EL (cell line): ENCODE measurements around the gene M1AP.

ENCODE experiments used
- DNase-seq: peaks from one replicate; pipeline ENCODE4 v3.0.0-alpha.2; 2016

The M1AP gene, protein sequence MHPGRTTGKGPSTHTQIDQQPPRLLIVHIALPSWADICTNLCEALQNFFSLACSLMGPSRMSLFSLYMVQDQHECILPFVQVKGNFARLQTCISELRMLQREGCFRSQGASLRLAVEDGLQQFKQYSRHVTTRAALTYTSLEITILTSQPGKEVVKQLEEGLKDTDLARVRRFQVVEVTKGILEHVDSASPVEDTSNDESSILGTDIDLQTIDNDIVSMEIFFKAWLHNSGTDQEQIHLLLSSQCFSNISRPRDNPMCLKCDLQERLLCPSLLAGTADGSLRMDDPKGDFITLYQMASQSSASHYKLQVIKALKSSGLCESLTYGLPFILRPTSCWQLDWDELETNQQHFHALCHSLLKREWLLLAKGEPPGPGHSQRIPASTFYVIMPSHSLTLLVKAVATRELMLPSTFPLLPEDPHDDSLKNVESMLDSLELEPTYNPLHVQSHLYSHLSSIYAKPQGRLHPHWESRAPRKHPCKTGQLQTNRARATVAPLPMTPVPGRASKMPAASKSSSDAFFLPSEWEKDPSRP

DNA sequence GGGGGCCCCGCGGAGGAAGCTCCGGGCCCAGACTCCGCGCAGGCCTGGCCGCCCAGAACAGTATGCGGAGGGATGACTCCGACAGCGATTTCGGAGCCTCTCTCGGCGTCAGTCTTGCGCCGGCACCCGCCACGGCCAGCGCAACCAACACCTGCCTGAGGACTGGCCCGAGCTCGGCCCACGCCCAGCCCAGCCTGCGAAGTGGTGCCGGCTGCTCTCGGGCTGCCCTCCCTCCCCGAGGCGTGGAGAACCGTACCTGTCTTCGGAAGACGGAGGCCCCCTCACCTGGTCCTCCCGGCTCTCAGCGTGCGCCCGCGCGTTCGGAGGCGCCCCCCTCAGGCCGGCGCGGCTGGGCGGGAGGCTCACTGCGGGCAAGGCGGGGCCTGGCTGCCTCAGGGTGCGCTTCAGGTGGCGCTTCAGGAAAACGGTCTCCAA is at the start of gene M1AP:
M1AP (minus strand) TSS at position 322 of the 435 bp plus-strand sequence. CDS start 8,055 bp downstream, outside the sequence.
- no peak for DNase-seq

DNA sequence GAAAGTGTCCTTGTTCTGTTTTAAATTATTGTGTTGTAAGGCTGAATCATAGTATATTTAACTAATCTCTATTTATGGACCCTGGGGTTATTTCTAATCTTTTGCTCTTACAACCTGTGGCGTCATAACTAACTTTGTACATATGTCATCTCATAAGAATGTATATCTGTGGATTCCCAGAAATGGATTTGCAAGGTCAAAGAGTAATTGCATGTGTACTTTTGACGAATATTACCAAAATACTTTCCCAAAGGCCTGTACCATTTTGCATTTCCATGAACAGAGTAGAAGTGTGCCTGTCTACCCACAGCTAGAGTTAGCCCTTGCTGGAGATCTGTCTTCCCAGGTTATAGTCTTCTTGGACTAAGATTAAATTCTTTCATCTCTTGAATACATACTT is 48.7 kb upstream of the M1AP start:
- peak; percentile 72 for DNase-seq

DNA sequence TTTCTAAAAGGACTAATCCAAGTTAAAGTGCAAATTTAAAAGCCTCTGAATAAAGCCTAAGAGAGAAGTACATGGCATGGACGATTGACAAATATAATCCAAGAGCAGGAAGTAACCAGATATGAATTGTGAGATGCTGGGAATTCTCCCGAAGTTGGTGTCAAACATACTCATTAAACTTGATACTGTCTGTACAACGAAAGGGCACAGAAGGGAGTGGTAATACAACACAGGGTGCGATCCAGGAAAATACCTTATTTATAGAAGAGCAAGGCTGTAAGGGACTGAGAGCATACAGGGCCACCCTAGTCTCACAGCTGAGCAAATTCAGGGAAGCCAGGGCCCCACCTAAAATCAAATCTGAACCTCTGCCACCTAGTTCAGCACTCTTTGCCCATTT is 47.5 kb upstream of the M1AP start:
- no peak for DNase-seq

DNA sequence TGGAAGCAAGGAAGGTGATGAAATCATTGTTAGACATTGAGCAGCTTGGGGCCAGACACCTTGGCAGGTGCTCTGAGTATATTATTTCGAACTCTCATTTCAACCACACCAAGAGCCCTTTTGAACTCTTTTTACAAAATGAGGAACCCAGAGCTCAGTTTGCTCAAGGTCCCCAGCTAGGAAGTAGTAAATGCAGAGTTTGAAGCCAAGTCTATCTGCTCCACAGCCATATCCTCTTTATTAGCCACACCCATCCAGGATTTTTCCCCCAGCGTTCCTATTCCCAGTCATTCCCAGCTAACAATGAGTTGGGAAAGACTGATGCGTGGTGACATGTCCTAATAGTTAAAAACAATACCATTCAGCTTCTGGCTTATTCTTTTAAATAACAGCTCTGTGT is 46.2 kb upstream of the M1AP start:
- DNase-seq, result no peak

DNA sequence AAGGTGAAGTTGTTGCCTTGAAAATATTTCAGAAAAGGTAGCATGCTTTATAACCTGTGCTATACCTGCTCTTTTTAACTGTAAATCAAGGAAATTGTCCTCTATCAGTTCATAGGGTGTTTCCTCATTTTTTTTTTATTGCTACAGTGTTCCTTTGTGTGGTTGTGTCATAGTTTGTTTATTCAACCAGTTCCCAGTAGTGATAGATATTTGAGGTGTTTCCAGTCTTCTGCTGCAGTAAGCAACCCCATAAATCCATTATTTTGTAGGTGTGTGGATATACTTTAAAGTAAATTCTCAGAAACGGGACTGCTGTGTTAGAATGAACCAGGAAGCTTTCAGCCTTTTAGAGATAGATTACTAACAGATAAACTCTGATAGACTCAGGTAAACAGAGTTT is 45.5 kb upstream of the M1AP start:
- no peak for DNase-seq

DNA sequence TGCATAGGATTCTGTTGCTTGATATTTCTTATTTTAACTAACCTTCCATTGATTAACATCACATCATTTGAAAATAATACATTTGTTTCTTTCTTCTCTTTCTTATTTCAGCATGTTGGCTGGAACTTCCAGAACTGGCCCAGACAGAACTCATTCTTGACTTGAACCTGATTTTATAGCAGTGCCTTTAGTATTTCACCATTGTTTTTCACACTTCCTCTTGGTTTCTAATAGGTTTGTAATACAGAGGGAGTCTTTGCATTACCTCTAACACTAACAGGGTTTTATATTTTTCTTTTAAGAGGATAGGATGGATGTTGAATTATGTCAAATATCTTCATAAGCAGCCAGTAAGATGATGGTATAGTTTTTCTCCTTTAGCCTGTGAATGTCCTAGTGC is 45.1 kb upstream of the M1AP start:
- DNase-seq, result no peak

DNA sequence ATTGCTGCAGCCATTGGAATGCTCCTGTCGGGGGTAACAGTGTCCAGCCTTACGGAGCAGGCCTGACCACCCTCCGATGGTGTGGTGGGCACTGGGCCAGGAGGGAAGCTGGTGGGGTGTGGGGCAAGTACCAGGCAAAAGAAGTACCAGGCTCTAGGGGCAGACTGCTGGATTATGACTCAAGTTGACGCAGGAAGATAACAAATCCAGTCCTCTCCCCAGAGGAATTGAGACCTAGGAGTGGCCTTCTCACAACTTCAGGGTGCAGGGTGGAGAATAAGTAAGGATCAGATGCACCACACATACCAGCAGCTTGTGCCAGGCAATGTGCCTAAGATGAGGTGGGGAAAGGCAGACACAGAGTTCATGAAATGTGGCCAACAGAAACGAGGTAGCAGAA is 43.8 kb upstream of the M1AP start:
- DNase-seq, result no peak

DNA sequence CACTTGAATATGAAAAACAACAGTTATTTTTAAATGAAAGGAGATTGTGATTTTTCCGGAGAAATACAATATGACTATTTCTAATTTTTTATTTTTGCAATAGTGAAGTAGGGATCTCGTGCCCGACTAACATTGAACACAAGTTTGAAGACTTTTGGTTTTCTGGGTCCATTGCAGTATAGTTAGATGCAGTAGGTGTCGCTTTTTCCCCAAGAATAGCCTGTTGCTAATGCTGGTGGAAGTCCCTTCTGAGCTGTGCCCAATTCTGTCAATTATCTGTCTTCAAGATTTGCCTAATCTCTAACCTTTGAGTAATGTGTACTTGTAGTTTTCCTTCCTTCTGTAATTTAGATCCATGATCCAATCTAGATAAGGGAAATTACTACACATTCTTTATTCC is 42.4 kb upstream of the M1AP start:
- DNase-seq, result peak; percentile 71

DNA sequence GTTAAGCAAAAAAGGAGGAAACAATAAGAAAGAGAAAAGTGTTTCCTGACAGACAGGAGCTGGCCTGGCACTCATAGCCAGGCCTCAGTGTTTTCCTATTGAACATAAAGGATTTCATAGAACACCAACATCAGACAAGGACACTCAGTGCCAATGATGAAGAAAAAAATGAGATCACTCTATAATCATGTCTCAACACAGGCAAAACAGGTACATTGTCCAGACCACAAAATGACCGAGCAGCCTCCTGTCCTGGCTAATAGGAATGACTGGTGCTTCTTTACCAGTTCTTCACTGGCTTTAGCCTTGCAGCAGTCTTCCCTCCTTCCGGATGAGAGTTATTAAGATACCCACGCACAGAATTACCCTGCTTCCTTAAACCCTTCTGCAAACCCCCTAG is 41.5 kb upstream of the M1AP start:
- DNase-seq, result no peak

DNA sequence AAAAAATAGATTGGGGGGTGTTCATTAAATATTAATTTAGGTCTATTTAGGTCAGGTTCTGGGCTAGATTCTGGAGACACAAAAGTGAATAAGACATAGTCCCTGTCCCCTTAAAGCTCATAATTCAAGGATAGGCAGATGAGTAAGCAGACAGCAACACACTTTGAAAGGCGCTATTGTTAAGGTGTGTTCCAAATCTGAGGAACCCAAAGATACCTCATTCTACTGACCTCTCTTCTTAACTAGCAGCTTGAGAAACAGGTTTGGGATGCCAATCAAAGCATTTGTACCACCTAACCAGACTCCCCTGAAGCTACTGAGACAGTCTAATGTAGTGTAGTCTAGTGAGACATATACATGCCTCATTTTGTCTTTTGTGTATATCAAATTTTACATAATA is 40.8 kb upstream of the M1AP start:
- no peak for DNase-seq

DNA sequence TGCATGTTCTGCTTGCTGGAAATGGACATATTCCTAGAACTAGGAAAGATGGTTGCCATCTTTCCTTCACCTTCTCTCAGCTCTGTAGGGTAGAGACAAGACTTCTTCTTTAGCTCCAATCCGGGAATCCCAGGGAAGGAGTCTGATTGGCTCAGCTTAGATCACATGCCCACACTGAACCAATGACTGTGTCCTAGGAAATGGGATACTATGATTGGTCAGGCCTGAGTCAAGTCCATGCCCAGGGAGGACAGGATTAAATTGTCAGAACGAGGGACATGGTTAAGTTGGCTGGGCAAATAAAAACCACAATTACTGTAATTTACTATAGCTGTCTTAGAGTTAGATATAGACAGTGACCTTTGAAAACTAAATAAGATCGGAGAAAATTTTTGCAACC is 37.3 kb upstream of the M1AP start:
- DNase-seq, result no peak

DNA sequence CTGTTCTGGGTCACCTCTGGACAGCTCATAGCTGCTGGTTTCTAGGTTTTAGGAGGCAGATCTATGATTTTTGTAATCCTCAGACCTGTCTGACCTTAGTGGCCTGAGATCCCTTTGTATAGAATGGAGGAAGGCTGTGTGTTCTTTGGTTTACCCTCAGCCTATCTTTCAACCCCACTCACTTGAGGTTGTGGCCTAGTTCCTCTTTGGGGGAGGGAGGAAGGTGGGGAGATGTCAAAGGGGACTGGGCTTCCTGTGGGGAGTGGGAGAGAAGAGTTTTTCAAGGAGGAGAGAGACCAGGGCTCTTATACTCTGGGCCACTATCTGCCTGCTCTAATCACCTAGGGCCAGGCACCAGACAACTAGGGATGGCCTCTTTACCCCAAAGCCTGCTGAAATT is 34.4 kb upstream of the M1AP start:
- DNase-seq, result no peak

DNA sequence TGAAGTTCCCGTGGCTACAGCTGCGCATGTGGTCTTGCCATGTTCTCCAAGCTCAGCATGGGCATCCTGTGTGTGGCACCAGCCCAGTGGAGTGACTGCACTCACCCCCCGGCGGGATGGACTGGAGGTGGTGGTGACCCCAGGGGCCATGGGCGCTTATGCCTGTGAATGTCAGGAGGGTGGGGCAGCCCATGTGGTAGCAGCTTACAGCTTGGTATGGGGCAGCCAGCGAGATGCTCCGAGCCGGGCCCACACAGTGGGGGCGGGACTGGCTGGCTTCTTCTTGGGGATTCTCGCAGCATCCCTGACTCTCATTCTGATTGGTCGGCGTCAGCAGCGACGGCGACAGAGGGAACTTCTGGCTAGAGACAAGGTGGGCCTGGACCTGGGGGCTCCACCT is 31.5 kb upstream of the M1AP start:
- DNase-seq, result no peak

DNA sequence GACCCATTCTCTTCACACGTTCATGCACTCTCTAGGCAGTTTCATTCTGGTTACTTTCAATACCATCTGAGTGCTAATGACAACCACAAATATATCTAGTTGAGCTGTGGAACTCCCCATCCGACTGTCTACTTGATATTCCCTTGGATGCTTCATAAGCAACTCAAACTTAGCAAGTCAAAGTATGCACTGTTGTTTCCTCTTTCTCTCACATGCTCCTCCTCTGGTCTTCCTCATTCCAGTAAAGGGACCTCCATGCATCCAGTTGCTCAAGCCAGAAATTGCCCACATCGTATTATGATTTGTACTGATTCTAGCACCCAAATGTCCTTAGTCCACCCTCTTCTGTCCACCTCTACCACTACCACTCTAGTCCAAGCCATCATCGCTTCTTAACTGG is 28.2 kb upstream of the M1AP start:
- no peak for DNase-seq

DNA sequence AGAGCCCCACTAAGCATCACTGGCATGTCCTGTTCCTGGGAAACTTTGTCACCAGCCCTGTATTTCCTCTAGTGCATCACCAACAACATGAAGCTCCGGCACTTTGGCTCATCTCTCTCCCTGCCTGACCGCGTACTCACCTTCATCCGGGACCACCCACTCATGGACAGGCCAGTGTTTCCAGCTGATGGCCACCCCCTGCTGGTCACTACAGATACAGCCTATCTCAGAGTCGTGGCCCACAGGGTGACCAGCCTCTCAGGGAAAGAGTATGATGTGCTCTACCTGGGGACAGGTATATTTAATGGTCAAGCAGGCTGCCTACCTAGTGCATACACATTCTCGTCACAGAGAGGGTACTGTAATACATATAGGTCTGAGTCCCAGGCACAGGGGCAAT is 27.0 kb upstream of the M1AP start:
- no peak for DNase-seq

DNA sequence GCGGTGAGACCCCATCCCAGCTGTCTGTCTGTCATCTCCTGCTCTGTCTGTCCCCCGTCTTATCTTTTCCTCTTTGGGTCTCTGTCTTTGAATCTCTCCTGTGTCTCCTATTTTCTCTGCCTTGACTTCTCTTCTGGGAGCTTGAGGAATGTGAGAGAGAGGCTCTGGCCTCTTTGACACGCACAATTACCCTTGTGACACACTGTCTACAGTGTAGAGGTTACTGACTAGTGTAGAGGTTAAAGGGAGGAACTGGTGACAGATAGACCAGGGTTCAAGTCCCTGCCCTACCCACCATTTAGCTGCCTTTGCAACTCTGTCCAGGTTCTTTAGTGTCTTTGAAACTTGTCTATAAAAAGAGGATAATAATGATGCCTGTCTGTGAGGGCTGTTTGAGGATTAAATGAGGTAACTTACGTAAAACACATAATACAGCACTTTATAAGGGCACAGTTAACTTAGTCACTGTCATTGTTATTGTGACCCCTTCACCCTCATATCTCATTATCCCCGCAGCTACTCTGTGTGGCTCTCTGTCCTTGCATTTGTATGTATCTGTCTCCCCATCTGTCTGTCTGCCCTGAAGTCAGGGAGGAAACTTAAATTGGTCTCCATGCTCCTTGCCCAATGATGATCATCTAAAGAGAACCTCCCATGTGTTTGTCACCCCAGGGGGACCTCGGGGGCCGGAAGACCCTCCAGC is 25.8 kb upstream of the M1AP start:
- no peak for DNase-seq

DNA sequence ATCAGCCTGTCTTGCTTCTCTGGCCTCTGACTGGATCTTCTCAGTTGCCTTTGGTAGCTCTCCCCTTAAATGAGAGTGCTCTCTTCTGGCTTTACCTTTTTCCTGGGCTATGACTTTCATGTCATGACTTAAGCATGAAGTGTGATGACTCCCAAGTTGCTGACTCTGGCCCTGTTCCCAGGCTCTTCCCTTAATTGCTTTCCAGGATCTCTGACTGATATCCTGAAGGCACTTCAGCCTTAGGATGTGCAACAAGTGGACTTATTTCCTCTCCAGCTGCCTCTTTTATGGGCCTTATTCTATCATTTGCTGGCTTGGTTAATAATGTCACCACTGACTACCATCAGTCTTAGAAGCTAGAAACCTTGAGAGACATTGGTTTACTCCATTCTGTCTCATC is 23.3 kb upstream of the M1AP start:
- peak; percentile 76 for DNase-seq

DNA sequence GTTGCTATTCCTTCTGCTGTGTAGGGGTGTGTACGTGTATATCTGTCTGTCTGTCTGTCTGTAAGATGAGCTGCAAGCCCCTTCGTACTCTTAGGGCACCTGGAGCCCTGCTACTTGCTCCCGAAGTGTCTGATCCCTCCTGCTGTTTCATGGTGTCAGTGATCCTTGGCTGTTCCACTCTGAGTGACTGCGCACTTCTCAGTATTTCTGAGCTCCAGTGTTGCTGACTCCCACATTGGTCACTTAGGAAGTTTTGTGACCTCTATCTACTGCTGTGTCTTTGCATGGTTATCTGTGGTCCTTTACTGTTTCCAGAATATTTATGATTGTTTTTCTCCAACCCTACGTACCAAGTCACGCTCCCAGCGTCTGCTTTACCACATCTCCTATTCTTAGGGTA is 22.1 kb upstream of the M1AP start:
- DNase-seq, result no peak

DNA sequence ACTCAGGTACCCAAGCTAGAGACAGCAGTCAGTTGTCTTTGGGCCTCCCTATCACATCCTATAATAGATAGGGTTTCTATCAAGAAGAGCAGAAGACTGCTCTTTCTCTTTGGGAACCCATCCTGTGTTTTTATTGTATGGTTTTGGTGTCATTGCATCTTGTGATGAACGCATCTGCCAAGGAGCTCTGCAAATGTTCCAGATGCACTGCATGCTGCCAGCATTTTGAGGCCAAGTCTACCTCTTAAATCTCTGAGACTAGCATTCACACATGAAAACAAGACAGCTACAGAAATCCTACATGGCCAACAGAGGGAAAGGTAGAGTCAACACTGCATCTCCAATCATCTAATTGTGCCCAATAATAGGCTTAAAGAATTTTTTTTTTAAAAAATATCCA is 20.0 kb upstream of the M1AP start:
- DNase-seq, result no peak

DNA sequence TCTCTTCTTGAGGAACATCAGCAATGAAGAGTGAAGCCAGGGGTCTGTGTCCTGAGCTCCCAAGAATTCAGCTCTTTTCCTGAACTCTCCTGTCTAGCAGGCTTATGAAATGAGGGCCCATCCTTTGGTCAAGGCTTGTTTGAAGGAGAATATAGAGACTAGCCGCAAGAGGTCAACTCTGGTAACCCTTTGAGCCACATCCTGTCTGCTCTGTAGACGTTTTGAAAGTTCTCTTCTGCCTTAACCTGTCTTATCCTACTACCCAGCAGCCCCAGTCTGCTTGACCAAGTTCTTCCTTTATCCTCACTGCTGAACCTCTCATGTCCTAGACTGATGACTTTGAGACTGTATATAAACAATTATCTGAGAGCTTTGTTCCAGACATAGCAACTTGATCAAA is 11.3 kb upstream of the M1AP start:
- peak; percentile 35 for DNase-seq

DNA sequence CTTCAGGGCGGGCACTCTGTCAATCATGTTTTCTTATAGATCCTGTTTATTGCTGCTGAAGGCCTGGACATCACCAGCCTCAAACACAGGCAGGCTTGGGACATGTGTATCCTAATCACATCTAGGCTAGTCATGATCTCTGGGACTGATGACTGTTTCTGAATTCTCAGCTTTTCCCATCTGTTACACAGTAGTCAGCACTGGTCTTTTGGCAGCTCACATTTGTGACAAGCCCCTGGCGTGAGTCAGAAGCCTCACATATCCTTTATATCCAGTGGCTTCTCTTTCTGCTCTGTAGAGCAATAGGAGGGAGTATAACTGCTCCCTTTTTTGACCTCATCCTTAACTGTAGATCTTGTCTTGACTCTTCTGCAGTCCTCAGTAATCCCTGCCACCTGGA is 10.4 kb upstream of the M1AP start:
- peak; percentile 87 for DNase-seq

DNA sequence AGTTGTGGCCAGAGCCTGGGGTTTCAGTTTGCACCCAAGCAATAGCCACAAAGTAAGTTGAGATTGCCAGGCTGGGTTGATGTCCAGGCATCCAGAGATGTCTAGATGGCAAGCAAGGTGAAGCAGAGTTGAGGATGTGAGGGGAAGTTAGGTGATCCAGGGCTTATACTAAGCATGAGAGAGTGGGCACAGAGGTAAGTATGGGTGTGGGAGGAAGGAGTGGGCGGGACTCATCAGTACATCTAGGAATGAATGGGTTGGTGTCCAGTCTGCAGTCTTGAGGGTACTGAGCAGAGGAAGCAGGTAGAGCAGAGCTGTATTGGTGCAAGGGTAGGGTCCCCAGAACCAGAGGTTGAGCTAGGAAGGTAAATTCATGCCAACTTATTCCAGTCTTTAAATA is 7.4 kb upstream of the M1AP start:
- no peak for DNase-seq

DNA sequence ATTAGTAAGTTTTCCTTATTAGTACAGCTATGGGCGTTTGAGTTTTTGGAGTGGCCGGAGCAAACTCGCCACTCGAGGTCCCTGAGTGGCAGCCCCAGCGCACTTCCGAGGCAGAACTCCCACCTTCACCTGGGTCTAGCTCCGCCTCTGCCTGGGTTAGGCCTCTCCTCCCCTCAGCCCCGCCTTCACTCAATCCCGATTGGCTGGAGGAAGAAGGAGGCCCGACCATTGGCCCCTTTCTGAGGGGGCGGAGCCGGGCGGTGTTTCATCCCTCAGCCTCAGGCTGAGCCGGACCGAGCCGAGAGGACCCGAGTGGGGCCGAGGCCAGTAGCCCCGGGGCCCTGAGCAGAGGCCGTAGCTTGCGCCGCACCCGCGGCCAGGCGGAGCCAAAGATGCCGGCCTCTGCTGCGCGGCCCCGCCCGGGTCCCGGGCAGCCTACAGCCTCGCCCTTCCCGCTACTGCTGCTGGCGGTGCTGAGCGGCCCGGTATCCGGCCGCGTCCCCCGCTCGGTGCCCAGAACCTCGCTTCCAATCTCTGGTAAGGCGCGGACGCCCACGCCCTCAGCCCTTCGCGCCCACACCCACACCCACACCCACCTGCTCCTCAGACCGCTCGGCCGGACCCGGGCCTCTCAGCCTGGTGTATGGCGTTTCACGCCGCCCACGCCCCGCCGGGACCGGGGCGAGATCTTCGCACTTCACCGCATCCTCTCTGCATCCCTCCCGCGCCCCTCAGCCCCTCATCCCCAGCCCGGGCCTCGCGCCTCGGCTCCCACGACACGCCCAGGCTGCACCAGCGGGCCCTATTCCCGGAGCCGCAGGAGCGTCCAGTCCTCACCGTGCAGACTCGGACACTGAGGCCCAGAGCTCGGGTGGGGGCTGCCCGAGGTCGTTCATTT is 6.1 kb upstream of the M1AP start, which contains the start of gene SEMA4F:
SEMA4F (plus strand) TSS at position 263 of the 898 bp plus-strand sequence; CDS start at position 393, 130 bp downstream.
- peak; percentile 97 for DNase-seq
